ENCODE measurements around the gene ALK. TPM values are rescaled to one million over a fixed set of nuclear protein-coding genes. Genes with fewer than 3 reads are reported as not detected.

Gene ALK
- total RNA-seq, 1 donor from 2014 or later: 0.52 TPM

DNA sequence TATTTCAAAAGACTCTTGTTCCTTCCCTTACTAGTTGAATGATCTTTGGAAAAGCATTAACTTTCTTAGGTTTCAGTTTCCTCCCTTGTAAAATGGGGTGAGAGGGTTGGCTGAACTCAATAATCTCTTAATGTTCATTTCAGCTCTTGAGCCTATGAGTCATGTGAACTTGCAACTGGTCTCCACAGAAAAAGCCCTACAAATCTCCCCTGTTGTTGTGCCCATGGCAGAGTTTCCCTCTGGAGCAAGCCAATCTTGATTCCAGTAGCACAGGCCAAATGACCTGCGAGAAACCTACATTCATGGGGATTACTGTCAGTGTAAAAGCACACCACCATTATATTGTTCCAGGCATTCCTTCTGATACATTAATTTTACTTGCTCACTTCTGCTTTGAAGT is 388.9 kb downstream of the ALK start:
- no peak overlapping the region for H3K27ac ChIP-seq (ENCODE audit: low read depth, low read length)
- no peaks in the 10 kb centered on the region for H3K9me3 ChIP-seq (ENCODE audit: control insufficient read depth in 3 of 3, low read length in 3 of 3)
- no peak overlapping the region for H3K9ac ChIP-seq (ENCODE audit: low read depth in 1 of 3, low read length in 3 of 3)

DNA sequence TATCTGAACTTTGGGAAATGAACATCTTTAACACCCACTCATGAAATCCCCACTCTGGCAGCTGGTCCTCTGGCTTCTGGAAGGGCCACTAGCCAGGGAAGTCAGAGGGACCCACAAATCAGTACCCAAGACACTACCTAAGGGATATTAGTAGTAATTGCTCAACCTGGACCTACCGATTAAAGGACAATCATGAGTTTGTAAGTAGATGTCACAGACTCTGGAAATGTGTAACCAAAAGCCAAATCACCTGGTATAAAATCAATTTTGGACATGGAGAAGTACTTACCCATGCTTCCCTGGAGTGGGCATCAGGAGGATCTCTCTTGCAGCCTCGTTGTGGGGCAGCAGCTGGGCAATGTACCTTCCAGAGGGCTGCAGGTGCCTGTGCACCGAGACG is 389.8 kb downstream of the ALK start:
- no peaks in the 10 kb centered on the region for H3K9me3 ChIP-seq (ENCODE audit: control insufficient read depth in 3 of 3, low read length in 3 of 3)
- no peaks in the 10 kb centered on the region for H3K36me3 ChIP-seq (ENCODE audit: control insufficient read depth in 3 of 3, insufficient read depth in 3 of 3, low read length in 3 of 3)
- no peak overlapping the region for H3K27ac ChIP-seq (ENCODE audit: low read depth, low read length)
- H3K9ac ChIP-seq (ENCODE audit: low read depth in 1 of 3, low read length in 3 of 3): no peak overlapping the region
- H3K27me3 ChIP-seq (ENCODE audit: control insufficient read depth in 3 of 3, insufficient read depth in 3 of 3, low read length in 3 of 3): peaks cover 2 to 5% (median 5%) of the 10 kb centered on the region in 3 donors
- no peak overlapping the region for H3K4me3 ChIP-seq (ENCODE audit: low read length in 3 of 3)
- peaks cover 0 to 6% (median 5%) of the 10 kb centered on the region in 3 donors for H3K4me1 ChIP-seq (ENCODE audit: control insufficient read depth in 3 of 3, insufficient read depth in 3 of 3, low read length in 3 of 3)

More for the DNA sequence above, 388.9 kb downstream of the ALK start:
- H3K4me3 ChIP-seq (ENCODE audit: low read length in 3 of 3): no peak overlapping the region
- H3K4me1 ChIP-seq (ENCODE audit: control insufficient read depth in 3 of 3, insufficient read depth in 3 of 3, low read length in 3 of 3): peaks cover 0 to 6% (median 5%) of the 10 kb centered on the region in 3 donors
- H3K27me3 ChIP-seq (ENCODE audit: control insufficient read depth in 3 of 3, insufficient read depth in 3 of 3, low read length in 3 of 3): peaks cover 0 to 5% (median 5%) of the 10 kb centered on the region in 3 donors
- H3K36me3 ChIP-seq (ENCODE audit: control insufficient read depth in 3 of 3, insufficient read depth in 3 of 3, low read length in 3 of 3): no peaks in the 10 kb centered on the region

DNA sequence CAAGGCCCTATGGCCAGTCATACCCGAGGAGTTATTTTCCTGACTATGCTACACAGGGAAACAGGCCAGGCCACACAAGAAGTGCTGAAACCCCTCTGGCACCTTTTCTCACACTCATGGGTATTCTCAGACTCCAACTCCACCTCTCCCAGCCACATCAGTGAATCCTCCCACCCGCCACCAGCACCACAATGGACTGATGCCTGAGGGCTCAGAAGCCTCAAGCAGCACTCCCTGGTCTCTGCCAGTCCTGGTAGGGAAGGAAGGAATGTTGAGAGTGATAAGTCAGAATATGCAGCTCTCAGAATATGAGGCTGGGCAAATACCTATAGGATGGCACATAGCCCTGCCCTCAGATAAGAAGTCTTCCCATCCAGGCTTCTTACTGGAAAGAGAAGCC is 391.1 kb downstream of the ALK start:
- no peak overlapping the region for H3K9ac ChIP-seq (ENCODE audit: low read depth in 1 of 3, low read length in 3 of 3)
- no peak overlapping the region for H3K4me3 ChIP-seq (ENCODE audit: low read length in 3 of 3)
- H3K27ac ChIP-seq (ENCODE audit: low read depth, low read length): no peak overlapping the region
- no peaks in the 10 kb centered on the region for H3K9me3 ChIP-seq (ENCODE audit: control insufficient read depth in 3 of 3, low read length in 3 of 3)
- H3K4me1 ChIP-seq (ENCODE audit: control insufficient read depth in 3 of 3, insufficient read depth in 3 of 3, low read length in 3 of 3): peaks cover 0 to 6% (median 5%) of the 10 kb centered on the region in 3 donors
- H3K27me3 ChIP-seq (ENCODE audit: control insufficient read depth in 3 of 3, insufficient read depth in 3 of 3, low read length in 3 of 3): peaks cover 2 to 5% (median 5%) of the 10 kb centered on the region in 3 donors
- no peaks in the 10 kb centered on the region for H3K36me3 ChIP-seq (ENCODE audit: control insufficient read depth in 3 of 3, insufficient read depth in 3 of 3, low read length in 3 of 3)

DNA sequence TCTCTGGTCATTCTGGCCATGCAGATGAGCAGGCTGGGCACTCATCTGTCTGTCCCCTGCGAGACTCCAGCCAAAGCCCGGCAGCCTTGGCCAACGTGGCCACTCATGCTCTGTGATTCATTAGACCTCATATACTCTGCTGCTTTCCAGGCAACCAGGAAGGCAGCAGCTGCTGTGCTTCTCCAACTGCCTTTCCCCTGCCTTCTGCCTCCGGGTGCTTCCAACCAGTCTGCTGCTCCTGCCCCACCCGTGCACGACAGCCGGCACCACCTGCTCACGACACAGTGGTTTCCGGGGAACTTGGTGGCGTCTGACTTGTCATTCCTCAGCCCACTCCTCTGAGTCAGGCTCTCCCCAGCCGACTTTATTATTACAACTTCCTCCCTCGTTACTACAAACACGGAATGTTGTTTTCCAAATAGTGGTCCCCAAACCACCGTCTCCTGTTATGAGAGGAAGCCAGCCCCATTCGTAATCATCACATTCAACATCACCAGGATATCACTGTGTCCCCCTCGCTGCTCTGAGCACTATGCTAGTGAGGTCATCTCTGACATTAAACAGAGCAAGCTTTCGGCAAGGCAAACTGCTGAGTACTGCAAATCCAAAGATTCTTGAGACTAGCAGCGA is 392.4 kb downstream of the ALK start:
- Histone ChIP-seq H3K9me3 (ENCODE audit: control insufficient read depth in 3 of 3, low read length in 3 of 3) (no peaks in the 10 kb centered on the region), H3K27me3 (ENCODE audit: control insufficient read depth in 3 of 3, insufficient read depth in 3 of 3, low read length in 3 of 3) (peaks cover 2 to 5% (median 5%) of the 10 kb centered on the region in 3 donors), H3K4me3 (ENCODE audit: low read length in 3 of 3) (no peak overlapping the region), H3K4me1 (ENCODE audit: control insufficient read depth in 3 of 3, insufficient read depth in 3 of 3, low read length in 3 of 3) (peaks cover 0 to 6% (median 5%) of the 10 kb centered on the region in 3 donors), H3K27ac (ENCODE audit: low read depth, low read length) (no peak overlapping the region), H3K36me3 (ENCODE audit: control insufficient read depth in 3 of 3, insufficient read depth in 3 of 3, low read length in 3 of 3) (no peaks in the 10 kb centered on the region), H3K9ac (ENCODE audit: low read depth in 1 of 3, low read length in 3 of 3) (no peak overlapping the region)

DNA sequence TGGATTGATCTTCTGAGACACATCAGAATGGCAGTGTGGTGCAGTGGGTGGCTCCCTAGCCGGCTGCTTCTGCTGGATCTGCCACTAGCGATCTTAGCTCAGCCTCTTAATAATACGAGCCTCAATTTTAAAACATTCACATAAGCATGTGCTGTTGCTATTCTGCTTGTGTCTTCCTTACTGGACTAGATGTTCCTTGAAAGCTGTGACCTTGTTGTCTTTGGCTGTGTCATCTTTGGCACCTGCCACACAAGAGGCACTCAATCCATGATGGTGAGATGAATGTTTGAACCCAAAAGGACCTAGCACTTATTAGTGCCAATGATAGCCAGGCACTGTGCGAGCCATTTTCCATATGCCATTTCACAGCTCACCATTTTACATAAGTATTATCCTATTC is 393.0 kb downstream of the ALK start:
- peaks cover 2 to 5% (median 5%) of the 10 kb centered on the region in 3 donors for H3K27me3 ChIP-seq (ENCODE audit: control insufficient read depth in 3 of 3, insufficient read depth in 3 of 3, low read length in 3 of 3)
- peaks cover 0 to 6% (median 5%) of the 10 kb centered on the region in 3 donors for H3K4me1 ChIP-seq (ENCODE audit: control insufficient read depth in 3 of 3, insufficient read depth in 3 of 3, low read length in 3 of 3)
- H3K4me3 ChIP-seq (ENCODE audit: low read length in 3 of 3): no peak overlapping the region
- H3K9me3 ChIP-seq (ENCODE audit: control insufficient read depth in 3 of 3, low read length in 3 of 3): no peaks in the 10 kb centered on the region
- no peaks in the 10 kb centered on the region for H3K36me3 ChIP-seq (ENCODE audit: control insufficient read depth in 3 of 3, insufficient read depth in 3 of 3, low read length in 3 of 3)
- H3K27ac ChIP-seq (ENCODE audit: low read depth, low read length): no peak overlapping the region
- H3K9ac ChIP-seq (ENCODE audit: low read depth in 1 of 3, low read length in 3 of 3): no peak overlapping the region

DNA sequence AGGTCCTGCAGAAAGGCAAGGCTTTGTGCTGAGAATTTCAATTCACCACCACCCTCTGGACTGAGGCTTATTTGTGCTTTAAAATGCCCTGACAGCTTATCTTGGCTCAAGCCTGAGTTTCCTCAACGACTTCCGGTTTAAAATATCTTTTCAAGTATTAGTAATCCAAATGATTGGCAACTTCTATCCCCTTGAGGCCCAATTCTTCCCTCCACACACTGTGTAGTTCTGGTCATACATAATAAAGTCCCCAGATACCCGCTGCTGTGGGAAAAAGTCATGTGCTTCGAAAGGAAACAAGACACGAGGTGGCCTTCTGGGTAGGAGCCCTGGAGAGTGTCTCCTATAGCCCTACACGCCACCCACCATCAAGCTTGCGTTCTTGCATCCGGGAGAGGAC is 393.4 kb downstream of the ALK start:
- H3K9me3 ChIP-seq (ENCODE audit: control insufficient read depth in 3 of 3, low read length in 3 of 3): no peaks in the 10 kb centered on the region
- H3K27me3 ChIP-seq (ENCODE audit: control insufficient read depth in 3 of 3, insufficient read depth in 3 of 3, low read length in 3 of 3): peaks cover 2 to 5% (median 5%) of the 10 kb centered on the region in 3 donors
- H3K4me1 ChIP-seq (ENCODE audit: control insufficient read depth in 3 of 3, insufficient read depth in 3 of 3, low read length in 3 of 3): peaks cover 0 to 6% (median 5%) of the 10 kb centered on the region in 3 donors
- H3K27ac ChIP-seq (ENCODE audit: low read depth, low read length): no peak overlapping the region
- H3K4me3 ChIP-seq (ENCODE audit: low read length in 3 of 3): no peak overlapping the region
- H3K9ac ChIP-seq (ENCODE audit: low read depth in 1 of 3, low read length in 3 of 3): no peak overlapping the region
- H3K36me3 ChIP-seq (ENCODE audit: control insufficient read depth in 3 of 3, insufficient read depth in 3 of 3, low read length in 3 of 3): no peaks in the 10 kb centered on the region

DNA sequence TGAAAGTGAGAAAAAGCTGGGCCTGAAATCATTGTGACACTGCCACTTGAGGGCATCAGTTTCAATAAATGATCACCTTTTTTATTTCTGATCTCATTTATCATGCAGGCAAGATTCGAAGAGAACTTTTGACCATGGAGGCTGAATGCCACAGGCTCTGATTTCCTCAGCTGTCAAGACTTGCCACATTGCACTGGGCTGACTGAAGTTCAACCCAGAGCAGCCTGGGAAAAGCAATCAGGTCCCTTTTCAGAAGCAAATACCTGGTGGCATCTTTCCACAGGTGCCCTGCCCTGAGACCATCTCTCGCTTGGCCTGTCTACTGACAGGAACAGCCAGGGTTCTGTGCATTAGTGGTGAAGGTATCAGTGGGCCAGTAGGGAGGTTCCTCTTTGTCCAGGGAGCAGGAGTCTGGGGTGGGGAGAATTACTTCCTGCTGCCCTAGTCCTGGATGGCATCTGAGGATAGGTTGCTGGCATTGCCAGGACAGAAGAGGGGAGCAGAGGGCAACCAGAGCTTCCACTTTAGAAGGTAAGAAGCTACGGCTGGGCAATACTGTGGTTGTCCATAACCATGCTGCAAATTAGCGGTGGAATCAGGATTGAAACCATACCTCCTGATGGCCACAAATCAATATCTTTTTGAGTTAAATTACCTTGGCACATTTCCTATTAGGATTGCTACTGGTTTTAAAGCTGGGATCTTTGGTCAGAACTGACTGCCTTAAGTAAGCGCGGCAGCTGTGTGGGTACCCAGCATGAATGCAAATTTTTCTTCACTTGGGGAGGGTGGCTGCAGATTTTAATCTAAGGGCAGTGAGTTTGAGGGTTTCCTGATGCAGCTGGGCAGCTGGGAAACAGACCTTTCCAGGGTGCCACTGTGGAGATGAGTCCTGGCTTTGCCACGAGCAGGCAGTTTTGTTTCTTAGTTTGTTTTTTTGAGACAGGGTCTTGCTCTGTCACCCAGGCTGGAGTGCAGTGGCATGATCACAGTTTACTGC is 394.5 kb downstream of the ALK start:
- no peak overlapping the region for H3K9ac ChIP-seq (ENCODE audit: low read depth in 1 of 3, low read length in 3 of 3)
- no peaks in the 10 kb centered on the region for H3K9me3 ChIP-seq (ENCODE audit: control insufficient read depth in 3 of 3, low read length in 3 of 3)
- H3K4me3 ChIP-seq (ENCODE audit: low read length in 3 of 3): no peak overlapping the region
- no peak overlapping the region for H3K27ac ChIP-seq (ENCODE audit: low read depth, low read length)
- peaks cover 2 to 5% (median 5%) of the 10 kb centered on the region in 3 donors for H3K27me3 ChIP-seq (ENCODE audit: control insufficient read depth in 3 of 3, insufficient read depth in 3 of 3, low read length in 3 of 3)
- peaks cover 0 to 6% (median 5%) of the 10 kb centered on the region in 3 donors for H3K4me1 ChIP-seq (ENCODE audit: control insufficient read depth in 3 of 3, insufficient read depth in 3 of 3, low read length in 3 of 3)
- H3K36me3 ChIP-seq (ENCODE audit: control insufficient read depth in 3 of 3, insufficient read depth in 3 of 3, low read length in 3 of 3): no peaks in the 10 kb centered on the region

DNA sequence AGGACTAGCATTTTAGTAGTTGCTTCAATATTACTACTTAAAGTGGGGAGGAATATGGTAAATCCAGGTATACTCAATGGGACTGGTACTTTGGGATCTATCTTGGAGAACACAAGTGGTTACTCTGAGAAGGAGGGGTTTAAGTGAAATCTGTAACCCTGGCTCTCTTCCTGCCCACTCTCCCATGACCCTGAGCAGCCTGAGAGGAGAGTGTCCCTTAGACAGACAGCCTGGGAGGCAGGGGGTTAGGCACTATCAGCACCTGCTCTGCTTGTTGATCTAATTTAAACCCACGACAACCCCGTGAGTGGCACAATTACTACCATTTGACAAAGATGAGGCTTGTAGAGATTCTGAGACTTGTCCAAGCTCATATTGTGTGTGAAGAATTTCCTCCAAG is 395.5 kb downstream of the ALK start:
- Histone ChIP-seq H3K9me3 (ENCODE audit: control insufficient read depth in 3 of 3, low read length in 3 of 3) (no peaks in the 10 kb centered on the region), H3K27ac (ENCODE audit: low read depth, low read length) (no peak overlapping the region), H3K4me3 (ENCODE audit: low read length in 3 of 3) (no peak overlapping the region), H3K9ac (ENCODE audit: low read depth in 1 of 3, low read length in 3 of 3) (no peak overlapping the region), H3K27me3 (ENCODE audit: control insufficient read depth in 3 of 3, insufficient read depth in 3 of 3, low read length in 3 of 3) (peaks cover 2 to 5% (median 5%) of the 10 kb centered on the region in 3 donors), H3K36me3 (ENCODE audit: control insufficient read depth in 3 of 3, insufficient read depth in 3 of 3, low read length in 3 of 3) (no peaks in the 10 kb centered on the region), H3K4me1 (ENCODE audit: control insufficient read depth in 3 of 3, insufficient read depth in 3 of 3, low read length in 3 of 3) (peaks cover 0 to 6% (median 5%) of the 10 kb centered on the region in 3 donors)

DNA sequence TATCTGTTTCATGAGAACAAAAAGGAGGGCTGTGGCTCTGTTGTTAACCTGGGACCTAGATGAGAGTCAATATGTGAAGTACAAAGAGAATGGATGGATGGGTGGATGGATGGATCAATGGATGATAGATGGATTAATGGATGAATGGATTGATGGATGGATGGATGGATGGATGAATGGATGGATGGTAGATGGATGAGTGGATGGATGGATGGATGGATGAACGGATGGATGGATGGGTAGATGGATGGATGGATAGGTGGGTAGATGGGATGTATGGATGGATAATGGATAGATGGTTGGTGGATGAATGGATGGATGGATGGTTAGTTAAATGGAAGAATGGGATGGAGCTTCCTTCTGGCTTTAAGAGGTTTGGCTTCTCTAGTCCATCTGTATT is 396.7 kb downstream of the ALK start:
- Histone ChIP-seq H3K4me3 (ENCODE audit: low read length in 3 of 3) (no peak overlapping the region), H3K27me3 (ENCODE audit: control insufficient read depth in 3 of 3, insufficient read depth in 3 of 3, low read length in 3 of 3) (peaks cover 2 to 4% (median 3%) of the 10 kb centered on the region in 3 donors), H3K9ac (ENCODE audit: low read depth in 1 of 3, low read length in 3 of 3) (no peak overlapping the region)

More for the DNA sequence above, 396.7 kb downstream of the ALK start:
- H3K4me1 ChIP-seq (ENCODE audit: control insufficient read depth in 3 of 3, insufficient read depth in 3 of 3, low read length in 3 of 3): peaks cover 0 to 6% (median 5%) of the 10 kb centered on the region in 3 donors
- H3K9me3 ChIP-seq (ENCODE audit: control insufficient read depth in 3 of 3, low read length in 3 of 3): no peaks in the 10 kb centered on the region
- no peak overlapping the region for H3K27ac ChIP-seq (ENCODE audit: low read depth, low read length)
- no peaks in the 10 kb centered on the region for H3K36me3 ChIP-seq (ENCODE audit: control insufficient read depth in 3 of 3, insufficient read depth in 3 of 3, low read length in 3 of 3)

Measured in skeletal muscle tissue (tissue), 4 donors.